Kasumi-1 (cell line): ENCODE measurements around the gene TLE3.
"Not testable (repeated sequence)": the region's sequence is repeated elsewhere in the genome, so short reads cannot be mapped to it uniquely, and the experiment has no call there.

Experiments
- DNase-seq, 2 experiments: peaks; one replicate each; lab custom pipeline; 2025; lab: John Stamatoyannopoulos, UW

TLE3 gene

GRCh38 chr15:70097321-70098152 lies at the start of gene TLE3:
TLE3 (minus strand) TSS chr15:70097917; CDS start chr15:70096798, 1,119 bp downstream.
- peak; percentile 98 for DNase-seq

DNA sequence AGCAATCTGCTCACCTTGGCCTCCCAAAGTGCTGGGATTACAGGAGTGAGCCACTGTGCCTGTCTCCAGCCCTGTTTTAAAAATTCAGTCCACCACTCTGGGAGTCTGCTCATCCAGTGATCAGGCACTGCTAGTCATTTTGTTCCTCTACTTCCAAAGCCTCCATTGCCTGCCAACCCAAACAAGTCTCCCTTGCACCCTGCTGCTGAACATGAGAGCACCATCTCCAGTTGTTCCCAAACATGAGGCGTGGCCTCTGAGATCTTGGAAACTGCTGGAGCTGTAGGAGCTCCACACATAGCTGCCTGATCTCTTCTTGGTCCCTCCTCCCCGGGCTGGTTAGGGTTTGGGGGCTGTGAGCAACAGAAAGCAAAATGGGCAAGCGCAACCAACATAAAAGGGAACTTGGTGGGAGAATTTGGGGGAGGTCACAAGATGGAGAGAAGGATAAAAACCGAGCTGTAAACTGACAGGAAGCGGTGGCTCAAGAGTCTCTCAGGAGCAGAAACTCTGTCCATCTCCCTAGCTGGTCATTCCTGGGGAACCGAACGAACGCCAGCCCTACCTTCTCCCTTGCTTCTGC lies 49.6 kb upstream of the TLE3 start:
- DNase-seq, result peak; percentile 45 to 52

GRCh38 chr15:70146771-70147170 lies 49.1 kb upstream of the TLE3 start:
- no peak for DNase-seq

- DNase-seq, result no peak
These were observed 48.4 kb upstream of the TLE3 start for GRCh38 chr15:70146162-70146561.

DNA sequence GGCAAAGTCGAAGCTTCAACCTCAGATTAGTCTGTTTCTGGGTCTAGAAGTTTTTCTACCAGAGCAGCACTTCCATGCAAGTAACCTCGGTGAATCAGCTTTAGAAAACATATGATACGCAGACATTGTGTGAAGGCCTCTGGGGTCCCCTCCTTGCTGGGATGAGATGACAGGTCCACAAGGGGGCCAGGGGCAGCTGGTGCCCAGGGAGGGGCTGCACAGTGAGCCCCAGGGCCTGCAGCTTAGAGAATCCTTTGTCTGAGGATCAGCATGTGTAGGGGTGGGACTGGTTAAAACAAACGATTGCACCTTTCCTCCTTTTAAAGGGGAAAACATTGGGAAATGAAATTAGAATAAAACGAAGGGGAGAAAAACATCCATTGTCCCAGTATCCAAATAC lies 47.5 kb upstream of the TLE3 start:
- no peak for DNase-seq

GRCh38 chr15:70142322-70143191 lies 44.8 kb upstream of the TLE3 start:
- peak; percentile 82 to 83 for DNase-seq

- no peak for DNase-seq
These were observed 44.3 kb upstream of the TLE3 start for GRCh38 chr15:70142072-70142321.

DNA sequence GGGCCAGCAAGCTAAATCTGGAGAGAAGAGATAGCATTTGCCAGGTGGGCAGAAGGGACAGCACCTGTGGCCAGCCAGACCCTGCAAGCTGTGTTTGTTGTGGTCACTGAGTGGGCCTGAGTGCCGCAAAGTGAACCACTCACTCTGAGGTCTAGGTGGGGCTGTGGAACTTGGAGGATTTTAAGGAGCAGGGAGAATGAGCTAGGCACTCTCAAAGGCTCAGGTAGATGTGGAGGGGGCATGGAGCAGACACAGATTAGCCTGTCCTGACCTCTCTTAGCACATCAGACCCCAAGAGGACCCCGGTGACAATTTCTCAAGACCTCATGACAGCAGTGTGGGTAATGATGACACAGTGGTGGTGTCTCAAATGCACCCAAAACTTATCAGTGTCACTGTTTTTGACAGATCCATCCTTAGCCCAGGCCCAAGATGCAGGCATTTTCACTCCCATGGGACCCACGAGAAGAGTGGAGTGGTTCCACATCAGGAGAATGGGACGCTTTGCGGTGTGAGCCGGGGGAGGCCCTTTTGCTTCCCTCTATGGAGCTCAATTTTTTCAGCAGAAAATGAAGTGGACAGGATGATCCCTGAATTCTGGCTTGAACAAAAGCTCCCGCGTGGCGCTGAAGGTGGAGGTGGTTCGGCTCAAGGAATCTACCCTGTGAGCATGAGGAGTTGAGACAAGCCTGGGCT lies 43.8 kb upstream of the TLE3 start:
- no peak for DNase-seq

DNA sequence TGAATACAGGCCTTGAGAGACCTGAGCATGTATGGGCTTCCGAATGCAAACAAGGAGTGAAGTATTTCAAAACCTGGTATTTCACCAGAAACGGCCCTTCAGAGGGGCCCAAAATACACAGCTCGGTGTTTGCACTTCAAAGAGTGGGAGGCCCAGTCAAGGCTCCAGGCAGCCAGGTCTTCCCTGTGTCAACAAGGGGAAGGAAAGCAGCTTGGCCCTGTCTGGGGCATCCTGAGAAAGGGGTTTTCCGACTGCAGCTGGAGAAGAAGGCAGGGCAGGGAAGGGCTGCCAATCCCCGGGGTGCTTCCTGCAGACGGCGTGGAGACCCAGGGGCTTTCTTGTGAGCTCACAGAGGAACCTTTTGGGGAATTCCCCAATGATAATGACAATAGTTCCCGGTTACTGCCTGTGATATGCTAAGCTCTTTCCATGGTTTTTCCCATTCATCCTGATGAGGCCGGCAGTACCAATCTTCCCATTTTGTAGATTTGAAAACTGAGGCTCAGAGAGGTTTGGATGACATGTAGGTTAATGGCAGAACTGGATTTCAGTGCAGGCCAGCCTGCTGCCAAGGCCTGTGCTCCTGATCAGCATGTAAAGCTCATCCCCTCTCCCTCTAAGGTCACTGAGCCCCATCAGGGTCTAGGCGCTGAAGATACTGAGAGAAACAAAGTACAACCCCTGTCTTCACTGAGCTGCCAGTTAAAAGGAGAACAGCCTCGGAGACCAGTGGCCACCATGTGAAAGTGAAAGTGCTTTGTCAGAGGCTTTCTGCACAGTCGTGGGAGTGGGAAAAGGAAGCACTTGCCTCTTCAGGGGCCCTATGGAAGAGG lies 43.0 kb upstream of the TLE3 start:
- peak; percentile 41 to 43 for DNase-seq

GRCh38 chr15:70140025-70140542 lies 42.4 kb upstream of the TLE3 start:
- no peak for DNase-seq

DNA sequence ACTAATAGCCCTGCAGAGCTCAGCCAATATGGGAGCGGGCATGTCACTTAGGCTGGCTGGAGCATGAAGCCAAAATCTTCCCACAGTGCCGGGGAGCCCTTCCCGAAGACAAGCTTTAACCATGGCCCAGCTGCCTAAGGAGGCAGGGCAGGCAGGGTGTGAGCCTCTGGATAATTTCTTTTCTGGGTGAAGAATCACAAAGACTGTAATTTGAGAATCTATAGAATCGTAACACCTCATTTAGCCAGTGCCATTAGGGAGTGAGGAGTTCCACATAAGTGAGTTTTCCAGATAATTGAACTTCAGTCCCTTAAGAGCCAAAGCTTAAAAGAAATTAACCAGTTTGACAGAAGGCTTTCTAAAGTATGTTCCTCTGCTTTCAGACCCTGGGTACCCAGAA lies 40.2 kb upstream of the TLE3 start:
- DNase-seq, result no peak

DNA sequence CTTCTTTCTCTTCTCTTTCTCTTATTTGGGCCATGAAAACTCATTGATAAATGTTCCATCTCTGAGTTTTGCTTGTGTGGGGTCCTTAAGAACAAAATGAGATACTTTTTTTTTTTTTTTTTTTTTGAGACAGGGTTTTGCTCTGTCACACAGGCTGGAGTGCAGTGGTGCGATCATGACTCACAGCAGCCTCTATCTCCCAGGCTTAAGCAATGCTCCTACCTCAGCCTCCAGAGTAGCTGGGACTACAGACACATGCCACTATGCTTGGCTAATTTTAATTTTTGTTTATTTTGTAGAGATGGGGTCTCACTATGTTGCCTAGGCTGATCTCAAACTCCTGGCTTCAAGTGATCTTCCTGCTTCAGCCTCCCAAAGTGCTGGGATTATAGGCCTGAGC lies 39.3 kb upstream of the TLE3 start:
- not testable (repeated sequence) for DNase-seq

DNA sequence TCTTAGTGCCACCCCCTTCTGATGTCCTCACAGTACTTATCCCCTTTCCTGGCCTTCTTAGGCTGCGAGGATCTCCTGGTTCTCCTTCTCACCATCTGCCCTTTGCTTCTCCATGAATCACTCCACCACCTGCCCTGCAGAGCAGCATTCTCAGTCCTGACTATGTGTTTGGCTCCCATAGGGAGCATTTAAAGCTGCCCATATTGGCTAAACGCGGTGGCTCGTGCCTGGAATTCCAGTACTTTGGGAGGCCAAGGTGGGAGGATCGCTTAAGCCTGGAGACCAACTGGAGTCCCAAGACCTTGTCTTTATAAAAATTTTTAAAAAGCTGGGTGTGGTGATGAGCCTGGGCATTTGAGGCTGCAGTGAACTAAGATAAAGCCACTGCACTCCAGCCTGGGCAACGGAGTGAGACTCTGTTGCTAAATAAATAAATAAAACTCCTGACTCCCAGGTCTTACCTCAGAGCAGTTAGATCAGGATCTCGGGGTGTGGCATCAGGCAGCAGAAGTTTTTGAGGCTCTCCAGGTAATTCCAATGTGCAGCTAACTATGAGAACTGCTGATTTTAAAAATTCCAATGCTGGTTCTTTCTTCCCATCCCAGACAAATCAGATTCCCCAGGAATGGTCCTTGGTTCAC lies 36.2 kb upstream of the TLE3 start:
- DNase-seq, result no peak

DNA sequence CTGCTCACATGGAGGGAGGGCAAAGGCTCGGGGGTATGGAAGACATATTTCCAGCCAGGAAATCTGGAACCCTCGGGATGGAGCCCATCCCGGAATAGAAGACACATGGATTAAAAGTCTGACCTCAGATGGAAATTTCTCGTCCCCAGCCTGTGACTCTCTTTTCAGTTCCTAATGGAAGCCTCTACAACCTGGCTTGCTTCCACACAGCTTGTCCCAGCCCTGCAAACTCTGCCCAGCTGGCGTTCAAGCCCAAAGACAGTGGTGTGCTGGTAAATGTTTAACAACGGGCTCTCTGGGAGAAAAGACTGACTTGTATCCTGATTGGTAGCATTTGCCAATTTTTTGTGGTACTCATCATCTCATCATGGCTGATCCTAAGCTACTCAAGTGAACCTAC lies 35.6 kb upstream of the TLE3 start:
- DNase-seq, result no peak

DNA sequence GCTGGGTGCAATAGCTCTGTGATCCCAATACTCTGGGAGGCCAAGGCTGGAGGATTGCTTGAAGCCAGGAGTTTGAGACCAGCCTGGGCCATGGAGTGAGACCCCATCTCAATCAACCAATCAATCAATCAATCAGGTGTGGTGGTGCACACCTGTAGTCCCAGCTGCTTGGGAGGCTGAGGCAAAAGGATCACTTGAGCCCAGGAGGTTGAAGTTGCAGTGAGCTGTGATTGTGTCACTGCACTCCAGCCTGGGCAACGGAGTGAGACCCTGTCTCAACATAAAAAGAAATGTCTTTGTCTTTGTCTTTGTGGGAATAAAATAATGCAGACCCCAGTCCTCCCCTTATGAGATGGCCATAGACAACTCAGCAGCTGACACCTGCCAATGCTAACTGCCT lies 34.9 kb upstream of the TLE3 start:
- no peak for DNase-seq

DNA sequence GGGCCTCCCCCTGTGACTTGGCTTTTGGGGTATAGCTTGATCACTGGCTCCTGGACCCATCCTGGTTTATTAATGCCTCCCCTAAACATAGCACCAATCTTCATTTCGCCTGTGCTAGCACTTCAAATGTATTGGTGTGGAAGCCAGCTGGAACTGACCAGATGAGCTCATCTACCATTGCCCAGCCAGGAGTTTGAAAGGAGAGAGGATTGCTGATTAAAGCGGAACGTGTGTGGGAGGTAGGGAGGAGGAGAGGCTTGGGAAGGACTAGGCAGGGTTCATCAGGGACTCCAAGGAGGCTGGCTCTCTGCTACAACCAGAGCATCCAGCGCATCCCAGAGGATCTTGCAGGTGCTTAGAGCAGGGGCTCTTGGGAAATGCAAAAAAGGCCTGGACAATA lies 34.4 kb upstream of the TLE3 start:
- no peak for DNase-seq

GRCh38 chr15:70128414-70129140 lies 30.9 kb upstream of the TLE3 start:
- no peak for DNase-seq

DNA sequence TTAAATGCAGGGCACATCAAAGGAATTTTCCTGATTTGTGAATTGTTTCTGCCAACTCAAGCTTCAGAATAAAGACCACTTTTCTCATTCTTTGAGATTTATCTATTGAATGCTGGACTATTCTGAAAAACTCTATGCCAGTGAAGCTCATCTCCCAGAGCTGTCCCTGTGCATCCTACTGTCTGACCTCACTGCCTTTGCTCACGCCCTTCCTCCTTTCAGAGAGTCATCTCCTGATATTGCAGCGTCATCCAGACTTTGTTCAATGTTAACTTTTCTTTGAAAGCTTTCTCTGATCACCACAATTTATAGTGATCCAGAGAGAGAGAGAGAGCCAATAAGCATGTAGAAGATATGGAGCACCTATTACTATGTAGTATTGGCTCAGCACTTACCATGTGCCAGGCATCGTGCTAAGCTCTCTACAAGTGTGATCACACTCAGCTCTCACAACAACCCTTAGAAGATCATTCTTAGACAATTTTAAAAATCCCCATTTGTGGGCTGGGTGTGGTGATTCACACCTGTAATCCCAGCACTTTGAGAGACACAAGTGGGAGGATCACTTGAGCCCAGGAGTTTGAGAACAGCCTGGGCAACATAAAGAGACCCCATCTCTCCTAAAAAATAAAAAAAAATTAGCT lies 30.2 kb upstream of the TLE3 start:
- DNase-seq, result no peak

DNA sequence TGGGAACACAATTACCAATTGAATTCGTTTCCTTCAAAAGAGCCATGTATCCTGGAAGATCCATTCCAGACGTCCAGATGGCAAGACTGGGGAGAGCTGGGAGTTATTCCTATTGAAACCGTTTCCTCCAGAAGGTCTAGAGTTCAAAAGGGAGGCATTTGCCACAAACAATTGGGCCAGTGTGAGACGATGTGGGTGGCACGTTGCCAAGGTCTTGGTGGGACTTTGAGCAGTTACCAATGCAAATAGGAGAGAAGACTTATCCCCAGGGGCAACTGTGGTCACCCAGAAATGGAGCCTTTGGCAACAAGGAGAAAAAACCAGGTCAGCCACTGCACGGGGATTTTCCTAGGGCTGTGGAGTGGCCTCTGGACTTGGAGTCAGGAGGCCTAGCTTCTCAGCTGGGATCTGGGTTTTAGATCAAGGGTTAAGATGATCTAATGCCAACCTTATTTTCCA lies 29.6 kb upstream of the TLE3 start:
- DNase-seq, result no peak
